Measurements from ENCODE around the gene SMPD2. TPM values are rescaled to one million over a fixed set of nuclear protein-coding genes. Genes with fewer than 3 reads are reported as not detected.
A peak's percentile ranks its signal among the peaks of the same experiment; 100 is the strongest.

The SMPD2 gene
- total and polyA plus RNA-seq, 3 experiments from 2014 or later: 9.4 to 15.8 (median 15.1) TPM

DNA sequence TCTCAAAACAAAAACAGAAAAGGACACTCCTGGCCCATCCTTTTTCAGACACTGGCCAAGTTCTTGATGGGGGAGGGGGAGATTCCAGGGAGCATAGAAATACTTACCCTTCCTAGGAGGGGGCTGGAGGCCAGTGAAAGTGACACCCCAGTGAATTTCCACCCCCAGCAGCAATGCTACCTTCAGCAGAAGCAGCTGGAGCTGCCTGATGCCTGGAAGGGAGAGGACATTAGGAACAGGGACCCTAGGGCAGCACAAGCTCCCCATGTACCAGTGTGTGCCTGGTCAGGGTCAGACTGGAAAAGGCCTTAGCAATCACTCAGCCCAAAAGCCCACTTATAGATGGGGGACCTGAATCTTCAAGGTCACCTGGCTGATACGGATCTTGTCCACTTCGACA is 12.6 kb downstream of the SMPD2 start:
- peaks cover 0 to 1% of the 10 kb centered on the region in 2 donors for H3K27me3 Mint-ChIP-seq
- peak overlapping the region in 4 of 7 donors; percentile 22 to 79 (median 53) for H3K4me3 Mint-ChIP-seq
- peaks cover 59% of the 10 kb centered on the region for H3K4me1 ChIP-seq (ENCODE audit: insufficient read depth, low read length)
- H3K36me3 Mint-ChIP-seq: peaks cover 0 to 23% (median 0%) of the 10 kb centered on the region in 3 donors
- H3K9me3 Mint-ChIP-seq: no peaks in the 10 kb centered on the region
- ChIA-PET POLR2A (interaction anchor here (1.1 to 4.1 kb wide), 3 partner anchors 8 to 71 kb away, joined by 3 to 45 read pairs (median 20); partner anchors contain the start of genes CD164, PPIL6 and SMPD2), CTCF (interaction anchor here (4.2 kb wide), 1 partner anchor 12 kb away, joined by 21 read pairs; the partner anchor contains the start of genes PPIL6 and SMPD2)
- peaks cover 54 to 74% (median 56%) of the 10 kb centered on the region in 3 donors for H3K4me1 Mint-ChIP-seq
- no peak overlapping the region for H3K27ac ChIP-seq (ENCODE audit: low read depth, low read length)
- DNase-seq: no peak
- peak overlapping the region in 6 of 8 donors; percentile 50 to 99 (median 80) for H3K27ac Mint-ChIP-seq
- H3K36me3 ChIP-seq (ENCODE audit: insufficient read depth, low read length): no peaks in the 10 kb centered on the region
- no peak overlapping the region for H3K4me3 ChIP-seq (ENCODE audit: low read length)
- H3K9me3 ChIP-seq (ENCODE audit: low read length): no peaks in the 10 kb centered on the region
- H3K27me3 ChIP-seq (ENCODE audit: insufficient read depth, low read length, poor library complexity, severe bottlenecking): no peaks in the 10 kb centered on the region

DNA sequence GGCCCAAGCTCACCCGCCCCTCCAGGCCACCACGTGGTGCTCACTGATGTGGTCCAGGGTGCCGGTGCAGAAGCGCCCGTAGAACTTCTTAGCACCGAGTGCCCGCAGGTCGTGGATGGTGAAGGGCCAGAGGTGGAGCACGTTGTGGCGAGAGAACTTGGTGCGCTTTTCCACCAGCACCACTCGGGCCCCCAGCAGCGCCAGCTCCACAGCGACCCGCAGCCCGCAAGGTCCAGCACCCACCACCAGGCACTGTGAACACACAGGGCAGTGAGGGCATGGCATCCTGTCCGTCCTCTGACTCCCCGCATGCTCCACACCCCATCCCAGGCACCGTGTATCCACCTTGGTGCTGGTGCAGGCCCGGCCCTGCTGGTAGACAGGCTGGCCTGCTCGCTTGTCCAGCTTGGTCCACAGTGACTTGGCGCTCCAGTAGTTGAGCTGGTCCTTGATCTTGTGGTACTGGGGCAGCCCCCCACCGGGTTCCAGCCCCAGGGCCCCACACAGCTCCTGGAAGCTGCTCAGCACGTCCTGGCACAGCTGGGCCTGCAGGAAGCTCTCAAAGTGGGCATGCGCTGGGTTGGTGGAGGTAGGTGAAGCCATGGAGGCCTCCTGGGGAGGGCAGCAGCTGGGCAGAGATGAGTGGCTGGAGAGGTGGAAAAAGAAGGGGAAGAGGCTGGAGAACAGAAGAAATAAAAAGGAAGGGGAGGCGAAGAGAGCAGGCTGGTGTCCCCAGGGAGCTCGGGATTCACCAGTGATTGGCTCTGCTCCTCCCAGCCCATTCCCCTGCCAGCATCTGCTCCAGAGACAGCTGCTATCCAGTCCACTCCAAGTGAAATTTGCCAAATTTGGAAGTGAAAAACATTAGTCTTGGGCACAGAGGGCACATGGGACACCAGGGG is 13.3 kb downstream of the SMPD2 start:
- CTCF ChIA-PET: interaction anchor here (0.8 to 4.3 kb wide), 4 partner anchors 9 to 70 kb away, joined by 3 to 40 read pairs (median 16); partner anchors contain the start of genes CD164, PPIL6 and SMPD2
- Mint-ChIP-seq H3K9me3 (no peaks in the 10 kb centered on the region), H3K36me3 (peaks cover 0 to 21% (median 0%) of the 10 kb centered on the region in 3 donors), H3K4me3 (peak overlapping the region; percentile 90 to 99 (median 97)), H3K4me1 (peaks cover 56 to 73% (median 57%) of the 10 kb centered on the region in 3 donors), H3K27ac (peak overlapping the region; percentile 88 to 100 (median 98)), H3K27me3 (peaks cover 0 to 1% of the 10 kb centered on the region in 2 donors)
- Histone ChIP-seq H3K36me3 (ENCODE audit: insufficient read depth, low read length) (no peaks in the 10 kb centered on the region), H3K9me3 (ENCODE audit: low read length) (no peaks in the 10 kb centered on the region), H3K27ac (ENCODE audit: low read depth, low read length) (peak overlapping the region; percentile 94), H3K4me3 (ENCODE audit: low read length) (peak overlapping the region; percentile 91), H3K27me3 (ENCODE audit: insufficient read depth, low read length, poor library complexity, severe bottlenecking) (no peaks in the 10 kb centered on the region), H3K4me1 (ENCODE audit: insufficient read depth, low read length) (peaks cover 66% of the 10 kb centered on the region)
- POLR2A ChIA-PET: interaction anchor here (0.9 to 4.1 kb wide), 5 partner anchors 9 to 359 kb away, joined by 3 to 45 read pairs (median 20); partner anchors contain the start of genes CD164, PPIL6, SESN1 and SMPD2
- DNase-seq: no peak

DNA sequence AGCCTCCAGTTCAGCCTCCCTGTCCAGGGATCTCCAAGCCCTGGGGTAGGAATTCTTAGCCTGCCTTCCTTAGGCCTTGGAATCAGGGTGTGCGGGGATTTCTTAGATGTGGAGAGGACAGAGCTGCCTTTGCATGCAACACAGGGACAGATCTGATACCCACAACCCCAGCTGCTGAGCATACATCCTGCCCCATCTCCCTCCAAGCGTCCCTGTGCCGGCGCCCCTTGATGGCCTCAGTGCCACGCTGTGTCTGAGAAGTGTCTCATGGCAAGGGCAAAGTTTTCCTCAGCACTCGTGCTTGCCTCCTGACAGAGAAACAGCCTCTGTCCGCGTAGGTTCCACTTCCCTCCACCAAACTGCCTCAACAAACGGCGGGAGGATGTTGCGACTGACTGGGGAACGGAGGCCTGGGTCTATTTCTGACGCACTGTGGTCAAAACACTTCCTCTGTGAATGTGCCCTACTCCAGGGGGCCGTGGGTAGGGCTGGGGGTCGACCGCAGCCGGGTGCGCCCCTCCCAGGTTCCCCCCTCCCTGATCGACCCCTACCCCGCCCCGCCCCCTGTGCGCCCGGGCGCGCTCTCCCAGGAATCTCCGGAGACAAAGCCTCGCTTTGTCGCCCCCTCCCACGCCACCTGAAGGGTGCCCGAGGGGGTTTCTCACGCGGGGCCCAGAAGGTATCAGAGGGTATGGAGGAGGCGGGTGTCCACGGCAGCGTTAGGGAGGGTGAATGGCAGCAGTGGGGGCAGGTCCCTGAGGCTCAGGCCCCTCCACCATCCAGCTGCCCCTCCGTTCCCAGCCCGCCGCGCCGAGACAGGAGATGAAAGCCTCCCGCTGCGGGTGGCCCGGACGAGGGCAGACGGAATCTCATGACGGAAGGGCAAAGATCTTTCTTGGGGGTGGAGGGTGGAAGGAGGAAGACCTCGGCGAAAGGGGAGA is 14.2 kb downstream of the SMPD2 start:
- Histone ChIP-seq H3K27ac (ENCODE audit: low read depth, low read length) (peak overlapping the region; percentile 94), H3K27me3 (ENCODE audit: insufficient read depth, low read length, poor library complexity, severe bottlenecking) (no peaks in the 10 kb centered on the region), H3K4me3 (ENCODE audit: low read length) (peak overlapping the region; percentile 91), H3K4me1 (ENCODE audit: insufficient read depth, low read length) (peaks cover 64% of the 10 kb centered on the region), H3K36me3 (ENCODE audit: insufficient read depth, low read length) (no peaks in the 10 kb centered on the region), H3K9me3 (ENCODE audit: low read length) (no peaks in the 10 kb centered on the region)
- peak overlapping the region; percentile 90 to 99 (median 97) for H3K4me3 Mint-ChIP-seq
- H3K27ac Mint-ChIP-seq: peak overlapping the region; percentile 88 to 100 (median 98)
- ChIA-PET CTCF (interaction anchor here (0.8 to 4.3 kb wide), 5 partner anchors 10 to 71 kb away, joined by 3 to 40 read pairs (median 8); partner anchors contain the start of genes CD164, PPIL6 and SMPD2), POLR2A (interaction anchor here (0.9 to 4.1 kb wide), 4 partner anchors 13 to 360 kb away, joined by 3 to 45 read pairs (median 20); partner anchors contain the start of genes CD164, PPIL6, SESN1 and SMPD2)
- peaks cover 0 to 1% of the 10 kb centered on the region in 2 donors for H3K27me3 Mint-ChIP-seq
- H3K36me3 Mint-ChIP-seq: peaks cover 0 to 21% (median 0%) of the 10 kb centered on the region in 3 donors
- DNase-seq: peak; percentile 64 to 90 (median 86)
- no peaks in the 10 kb centered on the region for H3K9me3 Mint-ChIP-seq
- peaks cover 60 to 73% (median 62%) of the 10 kb centered on the region in 3 donors for H3K4me1 Mint-ChIP-seq

- peaks cover 0 to 22% (median 0%) of the 10 kb centered on the region in 3 donors for H3K36me3 Mint-ChIP-seq
- Histone ChIP-seq H3K9me3 (ENCODE audit: low read length) (no peaks in the 10 kb centered on the region), H3K4me3 (ENCODE audit: low read length) (peak within 1 kb of the TSS; percentile 91), H3K36me3 (ENCODE audit: insufficient read depth, low read length) (no peaks in the 10 kb centered on the region), H3K27ac (ENCODE audit: low read depth, low read length) (peak within 1 kb of the TSS; percentile 94), H3K27me3 (ENCODE audit: insufficient read depth, low read length, poor library complexity, severe bottlenecking) (no peaks in the 10 kb centered on the region), H3K4me1 (ENCODE audit: insufficient read depth, low read length) (peaks cover 56% of the 10 kb centered on the region)
- ChIA-PET CTCF (interaction anchor here (1.1 to 4.3 kb wide), 8 partner anchors 8 to 72 kb away, joined by 3 to 40 read pairs (median 6); partner anchors contain the start of genes CD164, PPIL6 and SMPD2), POLR2A (interaction anchor here (1.1 to 4.1 kb wide), 4 partner anchors 14 to 238 kb away, joined by 6 to 45 read pairs (median 20); partner anchors contain the start of genes CD164, PPIL6, SMPD2 and ZBTB24)
- H3K4me3 Mint-ChIP-seq: peak within 1 kb of the TSS; percentile 90 to 99 (median 97)
- peak; percentile 71 to 88 (median 79) for DNase-seq
- H3K9me3 Mint-ChIP-seq: no peaks in the 10 kb centered on the region
- peaks cover 0 to 1% of the 10 kb centered on the region in 2 donors for H3K27me3 Mint-ChIP-seq
- peaks cover 52 to 68% (median 58%) of the 10 kb centered on the region in 3 donors for H3K4me1 Mint-ChIP-seq
- H3K27ac Mint-ChIP-seq: peak within 1 kb of the TSS; percentile 88 to 100 (median 98)
Observed at GRCh38 chr6:109455437-109456110, 15.1 kb downstream of the SMPD2 start, which contains the start of gene MICAL1. TSS of gene MICAL1 (minus strand) at chr6:109455772. CDS start at chr6:109454196, 1,576 bp downstream.

- no peak for DNase-seq
- H3K27ac Mint-ChIP-seq: peak overlapping the region in 7 of 8 donors; percentile 63 to 95 (median 87)
- H3K9me3 Mint-ChIP-seq: no peaks in the 10 kb centered on the region
- Histone ChIP-seq H3K27me3 (ENCODE audit: insufficient read depth, low read length, poor library complexity, severe bottlenecking) (no peaks in the 10 kb centered on the region), H3K4me3 (ENCODE audit: low read length) (peak overlapping the region; percentile 64), H3K36me3 (ENCODE audit: insufficient read depth, low read length) (no peaks in the 10 kb centered on the region), H3K27ac (ENCODE audit: low read depth, low read length) (peak overlapping the region; percentile 39), H3K9me3 (ENCODE audit: low read length) (no peaks in the 10 kb centered on the region), H3K4me1 (ENCODE audit: insufficient read depth, low read length) (peaks cover 52% of the 10 kb centered on the region)
- peaks cover 2 to 22% (median 3%) of the 10 kb centered on the region in 3 donors for H3K36me3 Mint-ChIP-seq
- ChIA-PET CTCF (interaction anchor here (1.1 to 4.3 kb wide), 8 partner anchors 9 to 73 kb away, joined by 3 to 40 read pairs (median 6); partner anchors contain the start of genes CD164, PPIL6 and SMPD2), POLR2A (interaction anchor here (1.1 to 4.1 kb wide), 4 partner anchors 14 to 237 kb away, joined by 6 to 45 read pairs (median 20); partner anchors contain the start of genes CD164, PPIL6, SMPD2 and ZBTB24)
- peaks cover 0 to 1% of the 10 kb centered on the region in 2 donors for H3K27me3 Mint-ChIP-seq
- peaks cover 48 to 64% (median 54%) of the 10 kb centered on the region in 3 donors for H3K4me1 Mint-ChIP-seq
- H3K4me3 Mint-ChIP-seq: peak overlapping the region; percentile 64 to 99 (median 95)
Observed at GRCh38 chr6:109456111-109456583, 15.6 kb downstream of the SMPD2 start.

DNA sequence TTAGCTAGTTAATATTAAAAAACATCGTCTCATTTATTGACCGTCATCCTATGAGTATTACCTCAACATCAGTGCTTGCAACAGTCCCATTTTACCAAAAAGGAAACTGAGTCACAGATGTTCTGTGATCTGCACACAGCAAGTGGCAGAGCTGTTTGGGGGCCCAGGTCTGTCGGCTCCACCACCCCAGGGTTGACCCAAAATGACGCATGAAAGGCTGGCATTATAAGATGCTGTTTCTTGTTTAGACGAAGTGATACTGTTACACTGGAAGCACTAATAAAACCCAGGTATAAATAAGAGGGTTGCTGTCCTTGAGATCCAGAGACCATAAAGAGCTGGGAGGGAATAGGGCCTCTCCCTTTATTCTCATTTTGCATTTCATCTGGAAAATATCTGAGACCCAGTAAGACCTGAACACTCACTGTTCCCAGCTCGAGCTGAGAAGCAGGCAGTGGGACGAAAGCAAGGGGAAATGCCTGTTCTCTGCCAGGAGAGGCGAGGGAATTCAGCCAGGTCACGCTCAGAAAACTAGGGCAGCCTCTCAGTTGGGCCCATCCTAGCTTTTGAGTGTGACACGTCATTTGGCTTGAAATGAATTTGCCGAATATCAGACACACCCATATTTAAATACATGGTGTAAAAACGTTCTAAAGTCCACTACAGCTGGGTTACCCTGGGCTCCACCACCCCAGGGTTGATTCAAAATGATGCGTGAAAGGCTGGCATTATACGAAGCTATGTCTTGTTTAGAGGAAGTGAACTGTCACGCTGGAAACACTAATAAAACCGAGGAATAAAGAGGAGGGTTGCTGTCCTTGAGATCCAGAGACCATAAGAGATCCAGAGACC is 16.4 kb downstream of the SMPD2 start:
- no peak overlapping the region for H3K4me3 ChIP-seq (ENCODE audit: low read length)

More for the DNA sequence above, 16.4 kb downstream of the SMPD2 start:
- Mint-ChIP-seq H3K4me3 (peak overlapping the region; percentile 16 to 87 (median 78)), H3K9me3 (no peaks in the 10 kb centered on the region), H3K27ac (peak overlapping the region; percentile 50 to 96 (median 87)), H3K36me3 (peaks cover 6 to 22% (median 7%) of the 10 kb centered on the region in 3 donors), H3K4me1 (peaks cover 48 to 62% (median 57%) of the 10 kb centered on the region in 3 donors), H3K27me3 (peaks cover 0 to under 1% of the 10 kb centered on the region in 2 donors)
- Histone ChIP-seq H3K9me3 (ENCODE audit: low read length) (no peaks in the 10 kb centered on the region), H3K36me3 (ENCODE audit: insufficient read depth, low read length) (peaks cover 2% of the 10 kb centered on the region), H3K27ac (ENCODE audit: low read depth, low read length) (peak overlapping the region; percentile 39), H3K27me3 (ENCODE audit: insufficient read depth, low read length, poor library complexity, severe bottlenecking) (no peaks in the 10 kb centered on the region), H3K4me1 (ENCODE audit: insufficient read depth, low read length) (peaks cover 52% of the 10 kb centered on the region)
- DNase-seq: no peak
- ChIA-PET CTCF (interaction anchor here (1.0 to 4.3 kb wide), 5 partner anchors 9 to 234 kb away, joined by 4 to 40 read pairs (median 9); partner anchors contain the start of genes AK9, CD164, FIG4 and PPIL6), POLR2A (interaction anchor here (1.1 to 4.1 kb wide), 4 partner anchors 15 to 237 kb away, joined by 6 to 45 read pairs (median 20); partner anchors contain the start of genes CD164, PPIL6, SMPD2 and ZBTB24)
